ENCODE data around the gene TSPY2. TPM values are rescaled to one million over a fixed set of nuclear protein-coding genes. Genes with fewer than 3 reads are reported as not detected.
"Not testable (repeated sequence)": the region's sequence is repeated elsewhere in the genome, so short reads cannot be mapped to it uniquely, and the experiment has no call there.

Gene TSPY2, protein sequence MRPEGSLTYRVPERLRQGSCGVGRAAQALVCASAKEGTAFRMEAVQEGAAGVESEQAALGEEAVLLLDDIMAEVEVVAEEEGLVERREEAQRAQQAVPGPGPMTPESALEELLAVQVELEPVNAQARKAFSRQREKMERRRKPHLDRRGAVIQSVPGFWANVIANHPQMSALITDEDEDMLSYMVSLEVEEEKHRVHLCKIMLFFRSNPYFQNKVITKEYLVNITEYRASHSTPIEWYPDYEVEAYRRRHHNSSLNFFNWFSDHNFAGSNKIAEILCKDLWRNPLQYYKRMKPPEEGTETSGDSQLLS
- total RNA-seq (not detected), polyA plus RNA-seq (not detected)

DNA sequence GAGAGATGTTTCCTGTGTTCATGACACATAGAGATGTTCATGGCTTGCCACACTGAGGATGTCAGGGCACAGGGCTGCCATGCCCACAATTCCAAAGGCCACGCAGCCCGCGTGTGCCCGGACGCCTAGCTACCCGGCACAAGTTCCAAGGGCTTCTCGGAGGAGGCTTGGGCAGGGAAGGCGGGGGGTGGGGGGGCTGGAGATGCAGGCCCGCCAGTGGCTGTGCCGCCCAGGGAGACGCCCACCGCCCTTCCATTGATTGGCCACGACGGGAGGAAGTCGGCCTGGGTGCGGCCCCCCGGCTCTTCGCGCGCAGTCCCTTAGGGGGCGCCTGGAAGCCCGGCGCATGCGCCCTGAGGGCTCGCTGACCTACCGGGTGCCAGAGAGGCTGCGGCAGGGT lies at the start of gene TSPY2:
Gene TSPY2 (plus strand): TSS at position 301 of the 400 bp plus-strand sequence. CDS start 46 bp downstream, at position 347.
- WGBS, 2 donors, result 89 to 90% methylated on average over 13 of the region's 27 CpGs
- H3K4me1 ChIP-seq; DNase-seq; intact Hi-C loops (cut with DNase I); H3K27ac ChIP-seq; H3K27me3 ChIP-seq; H3K9me3 ChIP-seq; H3K36me3 ChIP-seq; H3K4me3 ChIP-seq: not testable (repeated sequence)

DNA sequence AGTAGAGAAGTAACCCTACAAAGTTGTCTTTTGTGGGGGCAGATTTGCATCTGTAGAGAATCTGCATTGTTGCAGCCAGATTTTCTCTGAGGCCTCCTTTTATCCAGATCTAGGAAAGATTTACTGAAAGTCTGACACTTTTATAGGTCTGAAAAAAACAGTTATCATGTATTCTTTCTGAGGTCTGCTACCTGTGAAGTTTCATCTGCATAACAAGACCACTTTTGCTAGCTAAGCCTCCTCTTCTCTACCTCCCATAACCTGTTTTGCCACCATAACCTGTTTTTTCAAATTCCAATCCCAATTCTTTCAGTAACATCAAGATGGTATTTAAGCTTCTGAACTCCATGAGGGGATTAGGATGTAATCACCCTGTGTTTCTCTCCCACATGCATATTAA lies 36.5 kb upstream of the TSPY2 start:
- intact Hi-C loops (cut with DNase I); H3K9me3 ChIP-seq; DNase-seq; H3K36me3 ChIP-seq; H3K4me3 ChIP-seq; H3K27me3 ChIP-seq; H3K4me1 ChIP-seq; H3K27ac ChIP-seq: not testable (repeated sequence)

DNA sequence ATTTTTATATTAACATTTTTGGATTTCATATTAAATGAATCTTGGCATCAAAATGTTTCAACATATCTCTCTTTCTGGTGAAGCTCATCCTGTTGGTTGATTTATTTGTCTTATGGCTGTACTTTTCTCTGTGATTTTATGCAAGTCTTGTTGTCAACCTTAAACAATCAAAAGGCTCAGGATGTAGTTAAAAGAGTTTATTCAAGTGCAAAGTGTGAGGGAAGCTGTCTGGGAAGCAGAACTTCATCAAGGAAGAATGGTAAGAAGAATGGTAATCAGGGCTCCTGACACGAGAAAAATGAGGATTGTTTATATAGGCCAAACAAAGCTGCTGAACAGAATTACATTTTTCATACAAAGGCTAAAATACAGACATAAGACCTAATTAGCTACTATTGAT lies 29.0 kb upstream of the TSPY2 start:
- H3K27me3 ChIP-seq; DNase-seq; H3K36me3 ChIP-seq; H3K4me1 ChIP-seq; H3K27ac ChIP-seq; intact Hi-C loops (cut with DNase I); H3K9me3 ChIP-seq; H3K4me3 ChIP-seq: not testable (repeated sequence)
- WGBS, 2 donors, result 0 to 17% methylated on average over 1 of the region's 1 CpG

DNA sequence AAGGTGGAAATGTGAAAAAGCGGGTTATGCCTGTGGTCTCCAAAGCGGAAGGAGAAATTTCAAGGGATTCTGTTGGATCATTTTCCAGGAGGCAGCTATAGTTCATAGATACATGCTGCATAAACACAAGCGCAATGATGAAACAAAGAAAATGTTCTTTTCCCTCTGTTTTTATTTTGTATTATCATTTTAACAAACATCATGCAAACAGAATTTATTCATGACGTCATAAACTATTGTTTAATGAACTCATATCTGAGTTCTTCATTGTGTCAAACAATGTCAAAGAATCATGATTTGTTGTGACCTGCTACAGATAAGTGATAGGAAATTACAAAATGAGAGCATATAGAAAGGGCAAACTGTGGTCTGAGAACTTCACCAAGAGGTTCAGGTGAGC lies 23.8 kb downstream of the TSPY2 start:
- H3K4me1 ChIP-seq; DNase-seq; H3K27ac ChIP-seq; intact Hi-C loops (cut with DNase I); H3K4me3 ChIP-seq; H3K9me3 ChIP-seq; H3K27me3 ChIP-seq; H3K36me3 ChIP-seq: not testable (repeated sequence)
- 56 to 71% methylated on average over 2 of the region's 4 CpGs for WGBS, 2 donors

Measured in sigmoid colon (tissue), 7 donors.